Brain pericyte (primary cell): ENCODE measurements around the gene UBE2Q2.
"Not testable (repeated sequence)": the region's sequence is repeated elsewhere in the genome, so short reads cannot be mapped to it uniquely, and the experiment has no call there.

Source experiments
- DNase-seq: peaks from one replicate; pipeline ENCODE4 v3.0.0-alpha.2; 2012; ENCODE audit warnings: low read depth, low spot score

Gene UBE2Q2

GRCh38 chr15:75864213-75865059 is 21.2 kb downstream of the UBE2Q2 start:
- DNase-seq: no peak

GRCh38 chr15:75866045-75866444 is 22.8 kb downstream of the UBE2Q2 start:
- not testable (repeated sequence) for DNase-seq

GRCh38 chr15:75866916-75867315 is 23.7 kb downstream of the UBE2Q2 start:
- DNase-seq: no peak

GRCh38 chr15:75867449-75867848 is 24.2 kb downstream of the UBE2Q2 start:
- DNase-seq: no peak

GRCh38 chr15:75868019-75868418 is 24.8 kb downstream of the UBE2Q2 start:
- no peak for DNase-seq

- no peak for DNase-seq
Observed at GRCh38 chr15:75869446-75869845, 26.2 kb downstream of the UBE2Q2 start.

GRCh38 chr15:75871589-75871988 is 28.3 kb downstream of the UBE2Q2 start:
- not testable (repeated sequence) for DNase-seq

GRCh38 chr15:75872403-75872990 is 29.2 kb downstream of the UBE2Q2 start:
- no peak for DNase-seq

GRCh38 chr15:75884041-75884440 is 40.8 kb downstream of the UBE2Q2 start:
- DNase-seq: no peak

GRCh38 chr15:75887178-75887577 is 43.9 kb downstream of the UBE2Q2 start:
- DNase-seq: no peak

GRCh38 chr15:75891895-75892294 is 48.6 kb downstream of the UBE2Q2 start:
- DNase-seq: peak; percentile 47

- no peak for DNase-seq
Observed at GRCh38 chr15:75895731-75896130, 52.5 kb downstream of the UBE2Q2 start.

GRCh38 chr15:75900577-75900976 is 57.3 kb downstream of the UBE2Q2 start:
- no peak for DNase-seq

GRCh38 chr15:75902129-75902557 is 58.9 kb downstream of the UBE2Q2 start:
- no peak for DNase-seq

GRCh38 chr15:75903331-75904239 is 60.3 kb downstream of the UBE2Q2 start, which contains the start of gene FBXO22:
Gene FBXO22, plus strand, starts transcription at chr15:75903878. Its CDS starts 86 bp downstream, at chr15:75903964.
- DNase-seq: peak; percentile 63

GRCh38 chr15:75905231-75905630 is 62.0 kb downstream of the UBE2Q2 start:
- no peak for DNase-seq

GRCh38 chr15:75910355-75910754 is 67.1 kb downstream of the UBE2Q2 start:
- DNase-seq: not testable (repeated sequence)

- no peak for DNase-seq
Observed at GRCh38 chr15:75916978-75917377, 73.7 kb downstream of the UBE2Q2 start.

- no peak for DNase-seq
Observed at GRCh38 chr15:75918135-75918534, 74.9 kb downstream of the UBE2Q2 start.

GRCh38 chr15:75920079-75920478 is 76.8 kb downstream of the UBE2Q2 start:
- DNase-seq: no peak

GRCh38 chr15:75921732-75922703 is 78.8 kb downstream of the UBE2Q2 start:
- DNase-seq: no peak
